GM18502 (cell line): ENCODE data around the gene RREB1.

Source experiments
- ATAC-seq: cut with Tn5 transposase; IDR thresholded peaks from one replicate; pipeline ENCODE4 v1.9.1; 2021; ENCODE audit warnings: mild to moderate bottlenecking; ENCODE audit not compliant: unreplicated experiment, poor library complexity

The RREB1 gene

GRCh38 chr6:7159790-7160525 lies 52.2 kb downstream of the RREB1 start:
- no peak for ATAC-seq

GRCh38 chr6:7161253-7161623 lies 53.5 kb downstream of the RREB1 start:
- ATAC-seq = no peak

GRCh38 chr6:7161845-7162244 lies 54.1 kb downstream of the RREB1 start:
- no peak for ATAC-seq

- ATAC-seq = no peak
Measured at GRCh38 chr6:7163661-7164071, 55.9 kb downstream of the RREB1 start.

GRCh38 chr6:7164536-7165001 lies 56.8 kb downstream of the RREB1 start:
- no peak for ATAC-seq

GRCh38 chr6:7165002-7165889 lies 57.5 kb downstream of the RREB1 start:
- no peak for ATAC-seq

- no peak for ATAC-seq
Measured at GRCh38 chr6:7165890-7166267, 58.1 kb downstream of the RREB1 start.

GRCh38 chr6:7166410-7167293 lies 58.9 kb downstream of the RREB1 start:
- ATAC-seq = no peak

GRCh38 chr6:7169296-7169721 lies 61.5 kb downstream of the RREB1 start:
- no peak for ATAC-seq

- no peak for ATAC-seq
Measured at GRCh38 chr6:7170117-7170732, 62.5 kb downstream of the RREB1 start.

- no peak for ATAC-seq
Measured at GRCh38 chr6:7171119-7171518, 63.4 kb downstream of the RREB1 start.

GRCh38 chr6:7171733-7172132 lies 64.0 kb downstream of the RREB1 start:
- ATAC-seq = no peak

- ATAC-seq = no peak
Measured at GRCh38 chr6:7172649-7173048, 64.9 kb downstream of the RREB1 start.

- ATAC-seq = no peak
Measured at GRCh38 chr6:7173843-7174503, 66.2 kb downstream of the RREB1 start.

- ATAC-seq = no peak
Measured at GRCh38 chr6:7175462-7175861, 67.7 kb downstream of the RREB1 start.

GRCh38 chr6:7176208-7176607 lies 68.4 kb downstream of the RREB1 start:
- no peak for ATAC-seq

GRCh38 chr6:7178280-7178679 lies 70.5 kb downstream of the RREB1 start:
- no peak for ATAC-seq

GRCh38 chr6:7180751-7181150 lies 73.0 kb downstream of the RREB1 start:
- no peak for ATAC-seq

GRCh38 chr6:7183707-7184106 lies 75.9 kb downstream of the RREB1 start:
- ATAC-seq = no peak

GRCh38 chr6:7184502-7184901 lies 76.7 kb downstream of the RREB1 start:
- no peak for ATAC-seq
